GM10266 (cell line): ENCODE data around the gene CLEC14A.
A peak's percentile ranks its signal among the peaks of the same experiment; 100 is the strongest.

Source experiments
- DNase-seq: peaks from one replicate; pipeline ENCODE4 v3.0.0; 2012; ENCODE audit errors: extremely low spot score
- CTCF ChIP-seq: IDR thresholded peaks from 2 replicates; pipeline ENCODE4 v1.5.1; 2012; ENCODE audit warnings: mild to moderate bottlenecking, low read depth; ENCODE audit not compliant: control insufficient read depth, insufficient read depth; ENCODE audit errors: missing control alignments

Gene CLEC14A

GRCh38 chr14:38210587-38211216, 45.2 kb downstream of the CLEC14A start:
- no peak for TF ChIP-seq CTCF
- no peak for DNase-seq

GRCh38 chr14:38209572-38210557, 46.0 kb downstream of the CLEC14A start:
- peak; percentile 13 for DNase-seq
- no peak for TF ChIP-seq CTCF

- no peak for DNase-seq
- no peak for TF ChIP-seq CTCF
These were observed 47.0 kb downstream of the CLEC14A start for GRCh38 chr14:38208618-38209562.

- peak; percentile 18 for DNase-seq
- no peak for TF ChIP-seq CTCF
These were observed 47.9 kb downstream of the CLEC14A start, which contains the start of gene SSTR1 for GRCh38 chr14:38207736-38208617. SSTR1 (plus strand) TSS chr14:38207904; CDS start chr14:38209390, 1,486 bp downstream.

- DNase-seq = no peak
- no peak for TF ChIP-seq CTCF
These were observed 48.5 kb downstream of the CLEC14A start for GRCh38 chr14:38207377-38207735.
